GM21447 (cell line): ENCODE results near the gene PDE1A.

ENCODE experiments used
- ATAC-seq: cut with Tn5 transposase; IDR thresholded peaks from one replicate; pipeline ENCODE4 v1.9.1; 2021; ENCODE audit not compliant: unreplicated experiment

The PDE1A gene

DNA sequence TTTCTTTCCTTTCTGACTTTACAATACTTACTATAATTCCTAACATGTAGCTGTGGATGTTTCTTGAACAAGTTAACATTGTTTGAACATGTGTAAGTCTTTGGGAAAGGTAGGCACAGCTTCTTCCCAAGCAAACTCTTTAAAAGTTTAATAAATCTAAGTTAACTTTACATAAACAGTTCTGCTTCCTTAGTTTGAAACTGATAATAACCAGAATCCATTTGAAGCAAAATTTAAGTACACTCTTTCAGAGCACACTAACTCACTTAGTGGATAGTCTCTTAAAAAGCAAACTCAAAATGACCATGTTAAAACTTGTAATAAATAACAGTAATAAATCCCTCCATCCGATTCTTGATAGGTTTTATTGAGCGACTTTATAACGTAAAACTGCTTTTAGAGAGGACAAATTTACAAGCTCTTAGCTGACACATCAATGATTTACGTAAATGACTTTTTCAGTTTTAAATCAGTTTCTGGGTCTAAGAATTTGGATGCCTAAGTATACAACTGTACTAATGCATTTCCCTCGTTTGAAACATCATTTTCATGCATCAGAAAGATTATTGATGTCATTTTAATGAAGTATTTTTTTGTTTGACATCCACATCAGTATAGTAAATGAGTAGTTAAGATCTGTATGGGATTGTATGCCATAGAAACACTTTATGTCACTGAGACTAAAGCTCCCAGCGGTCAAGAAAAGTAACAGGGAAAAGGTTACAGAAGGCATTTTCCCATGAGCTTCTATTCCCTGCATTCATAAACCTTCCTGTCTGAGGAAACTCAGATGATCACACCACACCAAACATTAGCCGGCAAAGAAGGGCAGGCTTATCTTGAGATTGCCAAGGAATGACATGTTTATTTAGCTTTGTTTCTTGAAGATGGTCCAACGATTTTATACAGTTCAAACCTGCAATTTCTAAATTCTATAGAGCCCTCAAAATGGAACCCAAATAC is 67.5 kb downstream of the PDE1A start:
- ATAC-seq, result no peak

DNA sequence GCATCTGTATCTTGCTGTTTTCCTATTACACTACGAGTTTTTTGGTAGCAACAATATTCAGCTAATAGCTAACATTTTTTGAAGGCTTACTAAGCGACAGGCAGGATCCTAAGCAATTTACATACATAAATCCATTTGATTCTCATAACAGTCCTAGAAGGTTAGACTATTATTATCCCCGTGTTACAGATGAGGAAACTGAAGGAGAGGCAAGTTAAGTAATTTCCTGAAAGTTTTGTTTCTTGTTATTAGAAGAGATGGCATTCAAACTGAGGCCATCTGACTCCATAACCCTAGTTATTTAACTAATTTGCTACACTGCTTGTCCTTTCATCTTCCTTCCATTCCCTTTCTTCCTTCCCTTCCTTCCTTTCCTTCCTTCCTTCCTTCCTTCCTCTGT is 68.2 kb downstream of the PDE1A start:
- ATAC-seq, result no peak

DNA sequence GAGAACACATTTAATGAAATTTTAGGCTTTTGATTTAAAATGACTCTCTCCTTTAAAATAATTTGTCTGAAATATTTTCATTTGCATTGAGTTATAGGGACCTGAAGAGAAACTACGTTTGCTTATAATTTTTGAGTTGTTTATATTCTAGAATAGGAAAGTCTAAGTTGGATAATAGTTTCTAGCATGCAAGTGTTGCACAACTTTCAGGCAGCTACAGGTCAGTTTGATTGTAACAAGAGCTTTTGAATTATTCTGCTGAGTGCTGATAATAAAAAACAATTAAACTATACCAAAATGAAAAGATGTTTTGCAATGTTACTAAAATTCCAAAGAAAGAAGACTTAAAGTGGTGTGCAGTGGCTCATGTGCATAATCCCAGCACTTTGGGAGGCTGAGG is 71.0 kb downstream of the PDE1A start:
- ATAC-seq, result no peak

DNA sequence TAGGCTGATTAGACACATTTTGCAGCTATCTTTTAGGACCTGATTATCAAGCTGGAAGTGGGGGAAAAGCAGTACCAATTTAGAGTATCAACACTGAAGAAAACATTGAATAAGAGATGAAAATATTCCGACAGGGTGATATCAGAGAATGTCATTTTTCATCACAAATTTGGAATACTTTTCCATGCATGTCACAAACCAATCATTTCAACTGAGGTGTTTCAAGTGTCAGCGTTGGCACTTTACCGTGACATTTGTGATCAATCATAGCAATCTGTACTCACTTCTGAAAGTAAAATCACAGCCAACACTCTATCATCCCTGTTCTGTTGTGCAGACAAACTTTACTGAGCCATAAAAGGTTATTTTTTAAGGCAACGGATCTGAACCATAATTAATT is 75.4 kb downstream of the PDE1A start:
- no peak for ATAC-seq

DNA sequence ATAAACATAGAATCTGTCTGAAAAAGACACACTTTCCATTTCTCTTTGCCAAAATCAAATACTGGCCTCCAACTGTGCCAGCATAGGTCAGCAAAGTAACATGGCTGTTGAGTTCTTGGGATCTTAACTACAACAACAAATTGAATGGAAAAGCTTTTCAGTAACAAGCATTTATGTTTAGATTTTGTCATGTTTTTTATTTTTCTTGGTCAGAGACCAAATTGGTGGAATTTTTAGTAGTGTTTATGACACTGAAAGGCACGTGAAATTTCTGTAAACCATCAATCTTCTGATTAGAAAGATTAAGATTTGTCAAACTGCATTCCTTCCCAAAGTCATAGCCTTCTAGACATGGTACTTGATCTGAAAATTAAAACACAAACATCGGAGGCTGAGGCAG is 77.6 kb downstream of the PDE1A start:
- no peak for ATAC-seq

DNA sequence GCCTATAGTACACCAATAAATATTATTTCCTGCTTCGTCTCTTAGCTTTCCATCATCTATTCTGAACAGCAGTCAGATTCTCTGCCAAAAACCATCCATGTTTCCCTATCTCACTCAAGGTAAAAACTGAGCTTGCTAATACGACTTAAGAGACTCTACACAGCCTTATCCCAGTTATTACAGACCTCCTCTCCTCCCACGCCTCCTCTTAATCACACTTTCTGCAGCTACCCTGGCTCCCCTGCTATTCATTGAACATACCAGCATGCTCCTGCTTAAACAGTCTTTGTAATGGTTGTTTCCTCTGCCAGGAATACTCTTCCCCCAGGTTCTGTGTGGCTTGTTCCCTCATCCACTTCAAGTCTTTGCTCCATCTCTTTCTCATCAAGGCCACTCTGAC is 81.5 kb downstream of the PDE1A start:
- no peak for ATAC-seq

DNA sequence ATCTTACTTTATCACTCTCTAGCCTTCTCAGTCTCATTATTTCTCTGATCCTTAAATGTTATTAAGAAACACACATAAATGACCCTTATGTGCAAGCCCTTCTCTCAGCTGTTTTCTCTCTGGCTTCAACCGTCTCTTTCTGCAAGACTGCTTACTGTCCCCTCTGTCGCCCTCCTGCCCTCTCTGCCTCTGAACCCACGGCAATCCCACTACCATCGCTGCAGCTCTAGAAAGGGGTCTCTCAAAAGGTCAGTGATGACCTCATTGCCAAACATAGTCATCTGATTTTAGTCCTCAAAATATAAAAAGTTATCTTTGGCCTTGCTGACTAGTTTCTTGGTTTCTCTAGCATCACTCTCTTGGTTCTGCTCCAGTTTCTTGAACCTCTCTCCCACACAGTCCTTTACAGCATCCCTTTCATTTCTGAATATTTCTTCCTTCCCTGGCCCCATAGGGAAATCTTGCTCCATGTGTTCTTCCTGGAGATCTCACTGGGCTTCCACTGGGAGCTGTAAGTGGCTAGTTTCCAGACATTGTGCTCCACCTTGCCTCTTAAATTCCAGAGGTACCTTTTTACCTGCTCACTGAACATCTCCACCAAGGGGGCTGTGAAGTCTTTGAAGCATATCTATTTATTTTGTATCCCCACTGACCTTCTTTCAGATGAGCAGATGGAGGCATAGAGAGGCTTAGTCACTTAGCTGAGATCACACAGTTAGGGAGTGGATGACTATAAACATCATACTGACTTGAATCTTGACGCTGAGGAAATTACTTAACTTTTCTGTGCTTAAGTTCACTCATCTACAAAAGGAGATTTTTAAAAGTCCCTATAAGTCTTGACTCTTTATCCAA is 96.2 kb downstream of the PDE1A start:
- ATAC-seq, result no peak

DNA sequence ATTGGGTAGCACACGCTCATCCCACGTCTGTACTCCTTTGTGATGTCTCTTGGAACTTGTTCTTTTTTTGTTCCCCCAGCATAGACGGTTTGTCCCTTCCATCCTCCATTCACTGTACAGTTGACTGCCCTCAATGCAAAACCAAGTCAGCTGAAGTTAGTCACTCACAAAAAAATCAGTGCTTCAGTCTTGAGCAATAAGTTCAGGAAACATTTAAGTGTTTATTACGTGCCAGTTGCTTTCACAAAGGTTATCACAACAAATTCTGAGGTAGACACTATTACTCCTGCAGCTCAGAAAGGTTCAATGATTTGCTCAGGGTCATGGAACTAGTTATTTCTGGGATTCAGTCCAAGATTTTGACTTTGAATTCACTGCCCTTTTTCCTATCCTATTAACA is 102.2 kb downstream of the PDE1A start:
- ATAC-seq, result no peak

DNA sequence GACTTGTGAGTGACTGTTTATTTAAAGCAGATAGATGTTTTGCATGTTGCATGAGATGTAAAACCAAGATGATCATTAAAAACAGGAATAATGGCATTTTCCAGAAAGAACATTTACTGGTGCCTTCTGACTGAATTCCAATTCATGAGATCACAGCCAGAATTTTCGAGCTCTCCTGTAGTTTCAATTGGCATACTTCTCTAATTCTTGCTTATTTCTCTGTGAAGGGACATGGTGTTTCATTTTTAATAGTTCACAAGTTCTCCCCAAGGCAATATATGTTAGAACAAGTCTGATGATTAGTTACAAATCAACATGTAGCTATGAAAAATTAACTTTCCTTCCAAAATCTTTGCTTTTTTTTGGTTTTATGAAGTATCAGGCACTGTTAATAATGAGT is 105.7 kb downstream of the PDE1A start:
- no peak for ATAC-seq

DNA sequence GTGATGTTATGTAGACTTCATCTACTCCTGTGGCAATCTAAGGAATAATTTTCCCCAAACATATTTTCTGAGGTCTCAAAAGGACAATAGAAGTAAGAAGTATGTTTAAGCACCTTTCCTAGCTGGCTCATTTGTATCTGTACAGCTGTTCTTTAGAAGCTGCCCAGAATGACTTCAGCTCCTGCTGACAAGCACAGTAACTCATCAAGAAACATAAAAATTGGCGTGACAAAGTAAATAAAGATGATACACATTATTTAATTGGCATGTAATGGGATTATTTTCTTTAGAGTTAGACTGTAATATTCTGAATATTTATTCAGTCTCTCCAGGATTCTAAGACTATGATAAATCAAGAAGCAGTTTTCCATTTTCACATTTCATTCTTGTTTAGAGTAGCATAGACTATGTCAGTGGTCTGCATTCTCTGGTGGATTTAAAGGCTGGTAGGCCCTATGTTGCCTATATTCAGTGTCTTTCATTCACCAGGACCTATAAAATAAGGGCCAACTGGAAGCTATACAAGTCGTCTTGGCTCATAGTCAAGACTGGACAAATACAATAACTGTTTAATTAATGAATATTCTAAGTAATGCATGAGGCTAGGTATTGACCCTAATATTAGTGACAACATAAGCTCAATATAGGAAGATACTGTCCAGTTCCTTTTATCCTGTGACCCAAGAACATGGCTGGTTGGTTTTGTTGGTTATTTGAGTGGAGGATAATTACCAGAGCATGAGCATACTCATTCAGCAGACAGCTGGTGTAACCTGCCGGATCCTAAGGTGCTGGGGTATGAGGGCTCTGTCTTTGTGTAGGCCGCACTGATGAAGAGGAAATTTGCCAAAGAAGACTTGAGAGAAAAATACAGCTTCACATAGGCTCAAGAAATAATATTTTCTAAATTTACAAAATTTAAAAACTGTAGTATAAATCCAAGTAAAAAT is 107.0 kb downstream of the PDE1A start:
- no peak for ATAC-seq

DNA sequence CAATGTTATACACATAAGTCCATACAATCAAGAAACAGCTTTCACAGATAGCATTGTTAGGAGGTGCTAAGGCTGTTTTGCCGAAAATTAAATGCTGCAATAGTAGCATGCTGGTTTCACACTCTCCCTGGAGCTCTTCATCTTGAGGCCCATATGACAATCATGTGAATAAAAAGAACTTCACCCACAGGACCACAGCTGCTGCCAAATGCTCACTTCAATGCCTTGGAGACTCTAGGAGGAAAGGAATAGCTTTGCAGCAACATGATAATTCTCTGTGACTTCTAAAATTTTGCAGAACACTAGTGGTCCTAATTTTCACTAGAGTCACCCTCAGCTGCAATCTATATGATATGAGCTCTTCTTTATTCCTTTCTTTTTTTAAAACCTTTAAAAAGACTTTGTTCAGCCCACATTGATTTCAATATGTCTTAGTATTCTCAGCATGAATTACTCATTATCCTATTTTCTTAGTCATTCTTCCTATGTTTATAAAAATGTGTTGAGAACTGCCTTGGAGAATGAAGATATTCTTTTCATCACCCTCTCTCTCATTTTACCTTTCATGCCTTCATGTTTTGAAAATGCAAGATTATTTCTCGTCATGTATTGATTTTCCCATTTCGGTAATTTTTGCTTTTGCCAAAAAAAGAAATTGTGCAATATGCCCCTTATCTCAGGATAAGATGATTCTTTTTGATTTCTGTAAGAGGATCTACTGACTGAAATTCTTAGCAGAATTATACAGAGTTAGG is 108.2 kb downstream of the PDE1A start:
- ATAC-seq, result no peak

DNA sequence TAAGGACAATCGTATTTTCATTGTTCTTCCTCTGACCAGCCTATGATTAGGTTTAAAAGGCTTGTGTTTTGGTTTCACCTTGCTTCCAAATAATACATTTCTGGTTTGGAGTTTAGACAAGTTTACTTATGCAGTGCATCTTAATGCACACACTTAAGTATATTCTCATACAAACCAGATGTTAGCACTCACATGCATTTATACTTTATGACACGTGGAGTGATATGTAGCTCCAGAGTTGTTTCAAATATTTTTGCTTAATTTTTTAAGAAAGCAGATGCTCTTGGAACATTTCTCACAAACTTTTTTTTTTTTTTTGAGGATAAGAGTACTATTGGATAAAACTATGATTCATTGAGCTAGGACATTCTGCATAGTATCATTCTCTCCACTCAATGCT is 109.9 kb downstream of the PDE1A start:
- ATAC-seq, result no peak

DNA sequence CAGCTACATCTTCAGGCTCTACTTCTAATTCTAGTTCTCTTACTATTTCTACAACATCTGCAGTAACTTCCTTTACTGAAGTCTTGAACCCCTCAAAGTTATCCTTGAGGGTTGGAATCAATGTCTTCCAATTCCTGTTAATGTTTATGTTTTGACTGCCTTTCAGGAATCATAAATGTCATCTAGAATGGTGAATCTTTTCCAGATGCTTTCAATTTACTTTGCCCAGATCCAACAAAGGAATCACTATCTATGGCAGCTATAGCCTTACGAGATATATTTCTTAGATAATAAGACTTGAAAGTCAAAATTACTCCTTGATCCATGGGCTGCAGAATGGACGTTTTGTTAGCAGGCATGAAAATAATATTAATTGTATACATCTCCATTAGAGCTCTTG is 123.9 kb downstream of the PDE1A start:
- no peak for ATAC-seq

DNA sequence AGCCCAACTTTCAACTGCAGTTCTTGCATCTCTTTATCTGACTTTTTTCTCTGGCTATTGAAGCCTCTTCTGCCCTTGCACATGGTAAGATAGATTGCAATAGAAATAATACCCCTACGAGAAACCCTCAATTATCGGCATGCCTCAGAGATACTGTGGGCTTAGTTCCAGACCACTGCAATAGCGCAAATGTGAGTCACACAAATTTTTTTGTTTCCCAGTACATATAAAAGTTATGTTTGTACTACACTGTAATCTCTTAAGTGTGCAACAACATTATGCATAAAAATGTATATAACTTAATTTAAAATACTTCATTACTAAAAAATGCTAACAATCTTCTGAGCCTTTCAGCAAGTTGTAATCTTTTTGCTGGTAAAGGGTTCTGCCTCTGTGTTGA is 124.7 kb downstream of the PDE1A start:
- ATAC-seq, result no peak

DNA sequence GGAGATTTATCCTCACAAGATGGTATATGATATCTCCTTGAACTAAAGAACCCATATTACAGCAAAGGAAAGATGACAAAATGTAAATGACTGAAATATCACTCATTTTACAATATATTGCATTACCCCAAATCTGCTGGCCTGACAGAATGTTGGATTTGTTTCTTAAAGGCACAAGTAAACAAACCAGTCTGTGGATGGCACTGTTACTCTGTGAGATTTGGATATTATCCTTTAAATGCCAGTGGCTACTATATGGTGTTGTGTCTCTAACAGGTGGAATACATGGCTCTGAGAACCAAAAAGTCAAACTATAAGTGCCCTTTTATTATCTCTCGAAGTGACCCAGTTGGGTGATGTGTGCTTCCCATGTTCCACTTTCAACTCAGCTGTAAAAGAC is 125.7 kb downstream of the PDE1A start:
- no peak for ATAC-seq

DNA sequence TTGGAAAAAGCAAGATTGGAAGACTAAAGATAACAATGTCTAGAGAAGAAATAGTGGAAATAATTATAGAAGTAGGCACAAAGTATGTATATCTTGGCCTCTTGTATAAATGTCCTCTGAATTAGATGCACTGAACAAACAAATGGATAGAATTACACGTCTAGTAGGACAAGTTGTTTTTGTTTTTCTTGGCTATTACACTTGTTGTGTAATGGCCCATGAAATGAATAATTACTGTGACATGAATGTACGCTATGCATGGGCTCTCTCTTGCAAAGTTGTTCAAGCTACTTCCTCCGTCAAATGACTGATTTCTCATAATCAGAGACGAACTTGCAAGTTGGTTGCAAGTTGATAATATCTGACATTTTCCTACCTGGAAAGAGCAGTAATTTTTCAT is 126.2 kb downstream of the PDE1A start:
- no peak for ATAC-seq

DNA sequence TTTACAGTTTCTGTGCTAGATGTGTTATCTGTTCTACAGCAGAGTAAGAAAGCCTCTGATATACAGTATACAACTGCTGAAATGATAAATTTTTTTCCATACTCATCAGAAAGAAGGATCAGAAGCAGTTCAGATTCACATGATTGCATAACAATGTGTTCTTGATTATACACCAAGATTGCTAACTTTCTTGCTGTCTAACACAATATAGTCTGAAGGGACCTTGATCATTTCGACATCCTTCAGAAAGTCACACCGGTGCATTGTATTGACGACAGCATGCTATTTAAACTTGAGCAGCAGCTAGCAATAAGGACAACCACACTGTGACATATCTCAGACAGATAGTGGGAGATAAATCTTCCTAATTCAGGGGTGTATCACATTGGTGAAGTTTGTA is 127.2 kb downstream of the PDE1A start:
- no peak for ATAC-seq

DNA sequence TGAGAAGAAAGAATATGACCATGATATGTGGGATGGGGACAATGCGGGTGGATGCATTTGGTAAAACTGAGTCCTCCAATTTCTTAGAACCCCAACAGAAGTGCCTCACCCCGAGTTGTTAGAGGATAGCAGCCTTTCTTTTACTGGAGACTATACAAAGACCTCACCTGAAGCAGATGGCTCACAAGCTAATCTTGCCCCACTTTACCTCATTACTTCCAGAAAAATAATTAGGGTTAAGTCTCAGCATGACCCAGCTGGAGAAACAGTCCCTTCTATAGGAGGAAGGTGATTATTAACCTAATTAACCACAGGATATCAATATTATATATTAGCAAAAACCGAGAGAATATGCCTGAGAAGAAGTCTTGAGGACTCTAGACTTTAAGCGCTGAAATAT is 128.4 kb downstream of the PDE1A start:
- no peak for ATAC-seq

DNA sequence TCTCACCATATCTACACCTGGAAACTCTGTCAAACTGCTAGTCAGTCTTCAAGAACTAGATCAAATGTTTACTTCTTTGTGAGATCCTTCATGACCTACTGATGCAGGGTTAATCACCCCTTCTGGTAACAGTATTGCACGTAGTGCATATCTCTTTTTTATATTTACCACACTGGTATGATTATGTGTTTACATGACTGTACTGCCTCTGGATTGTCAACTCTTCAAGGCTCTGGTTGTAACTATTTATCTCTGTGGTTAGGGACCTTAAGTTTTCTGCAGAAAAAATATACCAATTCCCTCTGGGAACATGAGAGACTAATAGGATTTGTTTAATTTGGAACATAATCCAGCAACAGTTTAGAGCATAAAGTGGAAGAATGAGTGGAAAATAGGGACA is 135.5 kb downstream of the PDE1A start:
- ATAC-seq, result no peak

DNA sequence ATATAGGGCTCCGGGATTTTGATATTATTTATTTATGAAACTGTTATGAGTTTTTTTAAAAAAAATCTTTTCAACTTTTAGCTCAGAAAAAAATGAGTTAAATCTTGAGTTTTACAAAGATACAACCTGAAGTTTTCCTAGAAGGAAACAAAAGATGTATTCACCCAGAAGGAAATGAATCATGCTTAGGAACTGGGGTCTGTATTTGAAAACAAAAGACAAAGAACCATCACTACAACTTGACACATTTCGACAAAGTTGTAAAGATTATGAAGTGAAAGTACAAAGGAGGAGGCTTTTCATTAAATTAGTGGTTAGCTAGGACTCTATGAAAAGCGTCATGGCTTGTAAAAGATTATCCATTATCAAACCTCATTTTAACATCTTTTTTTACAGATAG is 143.3 kb downstream of the PDE1A start:
- no peak for ATAC-seq
